Mesothelial cell of epicardium (in vitro differentiated cells): ENCODE results near the gene MRPL11. TPM values are rescaled to one million over a fixed set of nuclear protein-coding genes. Genes with fewer than 3 reads are reported as not detected.

Experiments used
- DNase-seq, 2 experiments: peaks; one replicate each; pipeline ENCODE4 v3.0.0; 2021; ENCODE audit warnings: low spot score in 2 of 2; ENCODE audit not compliant: unreplicated experiment in 2 of 2
- H3K27ac Mint-ChIP-seq: 2 replicates; pipeline ENCODE4 v1.8.0; 2021; ENCODE audit warnings: mixed read lengths
- H3K27me3 Mint-ChIP-seq: 2 replicates; pipeline ENCODE4 v1.8.0; 2021; ENCODE audit warnings: low read depth, mixed read lengths
- H3K36me3 Mint-ChIP-seq: 2 replicates; pipeline ENCODE4 v1.8.0; 2021; ENCODE audit warnings: mixed read lengths
- H3K4me1 Mint-ChIP-seq: 2 replicates; pipeline ENCODE4 v1.8.0; 2021; ENCODE audit warnings: mixed read lengths
- H3K4me3 Mint-ChIP-seq: 2 replicates; pipeline ENCODE4 v1.8.0; 2021; ENCODE audit warnings: mild to moderate bottlenecking, moderate library complexity, mixed read lengths
- H3K9me3 Mint-ChIP-seq: 2 replicates; pipeline ENCODE4 v1.8.0; 2021; ENCODE audit warnings: mixed read lengths
- total RNA-seq: library from RNA; stranded (reverse); gene quantifications from 3 replicates; pipeline ENCODE4 v1.2.1, GENCODE V29; 2021
- TF ChIP-seq, protein P1 (sequence below): fragments of 200-600 bp; sonication (generic); IDR thresholded peaks from one replicate; pipeline ENCODE4 v1.5.0; 2021; ENCODE audit warnings: antibody characterized with exemption; ENCODE audit not compliant: unreplicated experiment

MRPL11 gene
- total RNA-seq, 1 donor from 2014 or later: 49.7 TPM

DNA sequence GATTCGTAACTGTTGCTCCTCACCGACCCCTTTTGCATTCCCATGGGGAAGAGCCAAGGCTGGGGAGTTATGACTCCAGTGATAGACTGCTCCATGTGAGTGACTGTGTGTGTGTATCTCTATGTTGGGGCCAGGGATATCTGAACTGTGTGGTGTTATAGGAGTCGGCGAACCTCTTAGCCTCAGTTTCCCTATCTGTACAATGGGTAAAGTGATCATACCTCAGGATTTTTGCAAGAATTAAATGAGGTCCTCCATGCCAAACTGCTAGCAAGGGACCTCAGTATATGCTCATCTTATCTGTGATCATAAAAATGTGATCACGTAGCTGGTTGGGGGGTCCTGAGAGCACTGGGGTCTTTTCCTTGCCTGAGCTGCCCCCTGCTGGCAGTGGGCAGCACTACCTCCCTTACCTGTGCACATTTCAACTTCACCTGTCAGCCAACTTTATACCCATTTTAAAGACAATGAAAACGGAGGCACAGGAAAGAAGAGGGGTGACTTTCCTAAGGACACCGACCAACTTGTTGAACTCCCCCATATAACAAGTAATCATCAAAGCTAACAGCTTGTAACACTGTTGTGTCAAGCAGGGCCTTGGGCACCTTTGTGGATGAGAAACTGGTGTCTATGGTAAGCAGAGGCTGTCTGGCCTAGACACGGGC lies 40.2 kb upstream of the MRPL11 start:
- H3K27ac Mint-ChIP-seq: peak overlapping the region; percentile 97
- DNase-seq: no peak

DNA sequence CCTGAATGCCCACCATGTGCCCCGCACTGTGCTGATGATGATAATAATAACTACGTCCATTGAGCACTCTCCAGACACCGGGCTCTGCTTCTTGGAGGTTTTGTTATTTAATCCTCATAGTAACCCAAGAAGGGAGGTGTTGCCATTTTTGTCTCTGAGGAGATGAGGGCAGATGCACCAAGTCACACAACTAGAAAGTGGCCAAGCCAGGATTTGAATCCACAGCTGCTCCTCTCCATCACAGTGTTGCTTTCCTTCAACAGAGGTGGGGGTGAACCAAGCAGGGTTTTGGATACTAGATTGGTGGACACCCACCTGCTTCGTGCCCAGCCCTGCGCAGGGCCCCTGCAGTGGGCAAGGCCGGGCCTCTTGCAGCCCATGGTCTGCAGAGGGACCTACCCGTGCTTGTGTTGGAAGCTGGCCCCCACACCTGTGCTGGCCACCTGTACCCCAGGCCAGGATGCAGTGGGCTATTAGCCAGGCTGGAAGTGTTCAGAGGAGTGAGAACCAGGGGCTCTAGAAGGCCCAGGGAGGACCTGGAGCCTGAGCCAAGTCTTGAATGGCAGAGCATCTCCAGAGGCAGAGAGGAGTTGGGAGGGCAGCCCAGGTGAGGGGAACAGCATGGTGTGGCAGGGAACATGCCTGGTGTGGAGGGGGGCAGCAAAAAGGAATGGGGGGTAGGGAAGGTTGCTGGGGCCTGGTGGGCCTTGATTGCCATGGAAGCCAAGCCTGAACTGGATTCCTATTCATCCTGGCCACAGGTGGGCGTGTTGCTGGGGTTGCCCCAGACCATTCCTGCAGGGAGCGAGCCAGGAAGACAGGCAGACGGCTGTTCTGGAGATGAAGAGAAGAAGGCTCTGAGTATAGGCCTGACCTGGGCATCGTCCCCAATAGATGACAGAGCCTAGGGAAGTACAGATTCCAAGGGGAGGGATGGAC lies 38.9 kb upstream of the MRPL11 start:
- H3K36me3 Mint-ChIP-seq: no peaks in the 10 kb centered on the region
- DNase-seq: no peak
- H3K27me3 Mint-ChIP-seq: no peaks in the 10 kb centered on the region
- no peaks in the 10 kb centered on the region for H3K9me3 Mint-ChIP-seq
- peaks cover 12% of the 10 kb centered on the region for H3K4me1 Mint-ChIP-seq
- H3K4me3 Mint-ChIP-seq: peak overlapping the region; percentile 47
- peak overlapping the region; percentile 66 for H3K27ac Mint-ChIP-seq
- TF ChIP-seq, protein P1, sequence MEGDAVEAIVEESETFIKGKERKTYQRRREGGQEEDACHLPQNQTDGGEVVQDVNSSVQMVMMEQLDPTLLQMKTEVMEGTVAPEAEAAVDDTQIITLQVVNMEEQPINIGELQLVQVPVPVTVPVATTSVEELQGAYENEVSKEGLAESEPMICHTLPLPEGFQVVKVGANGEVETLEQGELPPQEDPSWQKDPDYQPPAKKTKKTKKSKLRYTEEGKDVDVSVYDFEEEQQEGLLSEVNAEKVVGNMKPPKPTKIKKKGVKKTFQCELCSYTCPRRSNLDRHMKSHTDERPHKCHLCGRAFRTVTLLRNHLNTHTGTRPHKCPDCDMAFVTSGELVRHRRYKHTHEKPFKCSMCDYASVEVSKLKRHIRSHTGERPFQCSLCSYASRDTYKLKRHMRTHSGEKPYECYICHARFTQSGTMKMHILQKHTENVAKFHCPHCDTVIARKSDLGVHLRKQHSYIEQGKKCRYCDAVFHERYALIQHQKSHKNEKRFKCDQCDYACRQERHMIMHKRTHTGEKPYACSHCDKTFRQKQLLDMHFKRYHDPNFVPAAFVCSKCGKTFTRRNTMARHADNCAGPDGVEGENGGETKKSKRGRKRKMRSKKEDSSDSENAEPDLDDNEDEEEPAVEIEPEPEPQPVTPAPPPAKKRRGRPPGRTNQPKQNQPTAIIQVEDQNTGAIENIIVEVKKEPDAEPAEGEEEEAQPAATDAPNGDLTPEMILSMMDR: no peak

More for the DNA sequence above, 40.2 kb upstream of the MRPL11 start:
- Mint-ChIP-seq H3K36me3 (no peaks in the 10 kb centered on the region), H3K4me3 (peak overlapping the region; percentile 95), H3K4me1 (peaks cover 12% of the 10 kb centered on the region), H3K27me3 (no peaks in the 10 kb centered on the region), H3K9me3 (no peaks in the 10 kb centered on the region)
- TF ChIP-seq, protein P1: peak; percentile 79

DNA sequence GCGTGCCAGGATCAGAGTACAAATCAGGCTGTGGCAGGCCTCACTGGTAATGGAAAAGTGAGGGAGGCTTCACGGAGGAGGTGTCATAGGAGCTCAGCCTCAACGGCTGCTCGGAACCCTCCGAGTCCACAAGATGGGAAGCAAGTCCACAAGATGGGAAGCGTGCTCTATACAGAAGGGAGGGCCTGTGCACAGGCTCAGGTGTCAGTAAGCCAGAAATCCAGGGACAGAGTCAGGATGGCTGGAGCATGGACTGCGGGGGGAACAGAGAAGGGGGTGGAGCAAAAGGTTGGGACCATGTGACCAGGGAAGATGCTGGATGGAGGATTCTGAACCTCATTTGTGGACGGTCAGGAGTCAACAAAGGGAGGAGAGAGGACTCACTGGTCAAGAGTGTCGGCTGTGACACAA lies 38.2 kb upstream of the MRPL11 start:
- no peaks in the 10 kb centered on the region for H3K9me3 Mint-ChIP-seq
- TF ChIP-seq, protein P1: no peak
- no peak for DNase-seq
- H3K36me3 Mint-ChIP-seq: no peaks in the 10 kb centered on the region
- no peak overlapping the region for H3K27ac Mint-ChIP-seq
- H3K4me3 Mint-ChIP-seq: no peak overlapping the region
- H3K27me3 Mint-ChIP-seq: no peaks in the 10 kb centered on the region
- H3K4me1 Mint-ChIP-seq: peaks cover 12% of the 10 kb centered on the region

DNA sequence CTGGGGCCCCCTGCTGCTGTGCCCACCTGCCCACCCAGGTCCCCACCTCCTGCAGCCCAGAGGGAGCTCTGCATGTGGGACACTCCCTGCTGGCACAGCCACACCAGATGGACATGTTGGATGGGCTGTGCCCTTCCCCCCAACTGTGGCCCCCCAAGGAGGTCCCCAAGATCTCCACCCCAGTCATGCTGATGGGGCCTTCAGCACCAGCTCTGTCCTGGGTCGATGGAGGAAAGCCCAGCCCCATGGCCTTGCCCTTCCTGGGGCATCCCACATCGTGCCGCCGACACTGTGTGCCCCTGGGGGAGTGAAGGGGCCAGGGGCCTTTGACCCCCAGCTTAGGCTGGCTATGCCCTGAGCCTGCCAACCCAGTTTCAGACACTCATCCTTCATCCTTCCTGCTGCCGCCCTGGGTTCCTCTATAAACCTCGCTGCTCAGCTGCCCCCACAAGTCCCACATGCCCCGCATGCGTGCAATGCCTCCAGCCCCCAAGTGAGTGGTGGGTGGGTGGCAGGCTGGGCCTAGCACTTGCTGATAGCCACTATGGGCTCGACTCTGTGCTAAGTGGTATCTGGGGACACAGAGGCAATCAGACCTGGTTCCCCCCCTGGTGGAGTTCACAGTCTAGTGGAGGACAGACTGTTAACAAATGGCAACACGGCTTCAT lies 37.7 kb upstream of the MRPL11 start:
- no peak overlapping the region for H3K4me3 Mint-ChIP-seq
- no peaks in the 10 kb centered on the region for H3K9me3 Mint-ChIP-seq
- no peak overlapping the region for H3K27ac Mint-ChIP-seq
- TF ChIP-seq, protein P1: no peak
- no peak for DNase-seq
- H3K36me3 Mint-ChIP-seq: no peaks in the 10 kb centered on the region
- H3K27me3 Mint-ChIP-seq: no peaks in the 10 kb centered on the region
- H3K4me1 Mint-ChIP-seq: peaks cover 12% of the 10 kb centered on the region

DNA sequence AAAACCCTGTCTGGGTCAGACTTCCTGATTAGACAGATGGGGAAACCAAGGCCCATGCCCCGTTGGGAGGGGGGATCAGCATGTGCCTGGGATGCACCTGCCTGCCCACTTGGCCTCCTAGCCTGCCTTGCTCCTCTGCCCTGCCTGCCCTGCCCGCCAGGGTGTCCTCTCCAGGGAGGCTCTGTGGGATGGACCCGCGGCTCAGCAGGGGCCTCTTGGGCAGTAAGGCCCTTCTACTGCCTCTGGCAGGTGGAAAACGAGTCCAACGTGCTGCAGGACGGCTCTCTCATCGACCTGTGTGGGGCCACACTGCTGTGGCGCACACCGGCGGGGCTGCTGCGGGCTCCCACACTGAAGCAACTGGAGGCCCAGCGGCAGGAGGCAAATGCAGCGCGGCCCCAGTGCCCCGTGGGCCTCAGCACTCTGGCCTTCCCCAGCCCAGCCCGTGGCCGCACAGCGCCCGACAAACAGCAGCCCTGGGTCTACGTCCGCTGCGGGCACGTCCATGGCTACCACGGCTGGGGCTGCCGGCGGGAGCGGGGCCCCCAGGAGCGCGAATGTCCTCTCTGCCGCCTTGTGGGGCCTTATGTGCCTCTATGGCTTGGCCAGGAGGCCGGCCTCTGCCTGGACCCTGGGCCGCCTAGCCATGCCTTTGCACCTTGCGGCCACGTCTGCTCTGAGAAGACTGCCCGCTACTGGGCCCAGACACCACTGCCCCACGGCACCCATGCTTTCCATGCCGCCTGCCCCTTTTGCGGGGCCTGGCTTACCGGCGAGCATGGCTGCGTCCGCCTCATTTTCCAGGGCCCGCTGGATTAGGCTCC lies 36.9 kb upstream of the MRPL11 start:
- TF ChIP-seq, protein P1: no peak
- H3K4me1 Mint-ChIP-seq: peaks cover 10% of the 10 kb centered on the region
- H3K4me3 Mint-ChIP-seq: no peak overlapping the region
- H3K27me3 Mint-ChIP-seq: no peaks in the 10 kb centered on the region
- no peaks in the 10 kb centered on the region for H3K9me3 Mint-ChIP-seq
- DNase-seq: no peak
- H3K27ac Mint-ChIP-seq: no peak overlapping the region
- H3K36me3 Mint-ChIP-seq: no peaks in the 10 kb centered on the region
